Progenitor cell of endocrine pancreas (in vitro differentiated cells): Measurements from ENCODE around the gene RASEF. TPM values are rescaled to one million over a fixed set of nuclear protein-coding genes. Genes with fewer than 3 reads are reported as not detected.

ENCODE experiments used
- DNase-seq: peaks from one replicate; pipeline ENCODE4 v3.0.0; 2021; ENCODE audit warnings: low spot score; ENCODE audit not compliant: unreplicated experiment
- H3K27ac Mint-ChIP-seq: 2 replicates; pipeline ENCODE4 v1.8.0; 2021; ENCODE audit warnings: mild to moderate bottlenecking, moderate library complexity, mixed read lengths
- H3K27me3 Mint-ChIP-seq: 2 replicates; pipeline ENCODE4 v1.8.0; 2021; ENCODE audit warnings: mixed read lengths
- H3K36me3 Mint-ChIP-seq: 2 replicates; pipeline ENCODE4 v1.8.0; 2022; ENCODE audit warnings: mixed read lengths; ENCODE audit not compliant: insufficient read depth
- H3K4me1 Mint-ChIP-seq: 2 replicates; pipeline ENCODE4 v1.8.0; 2021; ENCODE audit warnings: low read depth, mixed read lengths
- H3K4me3 Mint-ChIP-seq: 2 replicates; pipeline ENCODE4 v1.8.0; 2021; ENCODE audit warnings: low read depth, mild to moderate bottlenecking, moderate library complexity, mixed read lengths
- H3K9me3 Mint-ChIP-seq: 2 replicates; pipeline ENCODE4 v1.8.0; 2021; ENCODE audit warnings: low read depth, mixed read lengths
- CTCF ChIP-seq: fragments of 200-600 bp; sonication (generic); IDR thresholded peaks from one replicate; pipeline ENCODE4 v1.5.0; 2021; ENCODE audit warnings: antibody characterized with exemption, mild to moderate bottlenecking; ENCODE audit not compliant: unreplicated experiment
- total RNA-seq: library from RNA; stranded (reverse); gene quantifications from 2 replicates; pipeline ENCODE4 v1.2.1, GENCODE V29; 2021

Gene RASEF
- total RNA-seq, 1 donor from 2014 or later, result 13.1 TPM

GRCh38 chr9:82930116-82930515 lies 132.8 kb downstream of the RASEF start:
- Mint-ChIP-seq H3K36me3 (no peaks in the 10 kb centered on the region), H3K4me3 (no peak overlapping the region), H3K27me3 (no peaks in the 10 kb centered on the region), H3K4me1 (peaks cover 8% of the 10 kb centered on the region), H3K27ac (no peak overlapping the region), H3K9me3 (no peaks in the 10 kb centered on the region)
- DNase-seq, result no peak
- TF ChIP-seq CTCF, result no peak
